Erythroblast (primary cell): Measurements from ENCODE around the gene CTNNA3.
"Not testable (repeated sequence)": the region's sequence is repeated elsewhere in the genome, so short reads cannot be mapped to it uniquely, and the experiment has no call there.

Experiments used
- DNase-seq, 2 experiments: peaks; one replicate each; lab custom pipeline; 2025; lab: John Stamatoyannopoulos, UW
- GATA1 ChIP-seq: IDR thresholded peaks from 2 replicates; pipeline ENCODE4 v1.6.1; 2011; ENCODE audit warnings: low read depth, mild to moderate bottlenecking, control low read depth, low read length, moderate library complexity
- POLR2A ChIP-seq: IDR thresholded peaks from 2 replicates; pipeline ENCODE4 v1.6.1; 2011; ENCODE audit warnings: mild to moderate bottlenecking, low read length

CTNNA3 gene

DNA sequence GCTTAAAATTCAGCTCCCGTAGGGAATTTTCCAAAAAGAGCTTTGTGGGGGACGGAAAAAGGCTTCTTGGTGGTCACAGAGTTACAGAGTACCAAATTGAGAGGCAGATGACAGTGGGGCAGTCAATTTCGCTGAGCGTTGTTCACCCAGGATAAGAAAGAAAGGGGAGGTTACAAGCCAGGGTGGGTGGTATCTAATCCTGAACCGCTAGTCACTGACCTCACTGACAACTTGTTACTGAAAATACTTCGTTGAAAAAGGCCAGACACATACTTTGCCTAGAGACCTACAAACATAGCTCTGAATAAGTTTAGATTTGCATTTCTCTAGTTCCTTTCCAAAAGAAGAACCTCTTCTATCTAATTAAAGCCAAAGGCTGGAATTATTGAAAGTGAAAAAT is at the start of gene CTNNA3:
CTNNA3 (minus strand) TSS at position 167 of the 400 bp plus-strand sequence.
- TF ChIP-seq GATA1 = no peak
- DNase-seq = no peak

DNA sequence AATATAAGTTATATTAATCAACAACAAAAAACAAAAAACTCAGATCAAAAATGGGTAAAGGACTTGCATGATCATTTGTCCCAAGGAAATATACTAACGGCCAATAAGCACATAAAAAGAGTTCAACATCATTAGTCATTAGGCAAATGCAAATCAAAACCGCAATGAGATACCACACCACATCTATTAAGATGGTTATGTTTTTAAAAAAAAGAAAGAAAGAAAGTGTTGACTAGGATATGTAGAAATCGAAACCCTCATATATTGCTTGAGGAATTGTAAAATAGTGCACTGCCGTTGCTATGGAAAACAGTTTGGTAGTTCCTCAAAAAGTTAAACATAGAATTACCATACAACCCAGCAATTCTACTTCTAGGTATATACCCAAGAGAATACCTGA is 39.4 kb upstream of the CTNNA3 start:
- DNase-seq = no peak
- TF ChIP-seq POLR2A = no peak

GRCh38 chr10:67733511-67733910 is 37.5 kb upstream of the CTNNA3 start:
- TF ChIP-seq POLR2A (no peak), GATA1 (no peak)
- no peak for DNase-seq

DNA sequence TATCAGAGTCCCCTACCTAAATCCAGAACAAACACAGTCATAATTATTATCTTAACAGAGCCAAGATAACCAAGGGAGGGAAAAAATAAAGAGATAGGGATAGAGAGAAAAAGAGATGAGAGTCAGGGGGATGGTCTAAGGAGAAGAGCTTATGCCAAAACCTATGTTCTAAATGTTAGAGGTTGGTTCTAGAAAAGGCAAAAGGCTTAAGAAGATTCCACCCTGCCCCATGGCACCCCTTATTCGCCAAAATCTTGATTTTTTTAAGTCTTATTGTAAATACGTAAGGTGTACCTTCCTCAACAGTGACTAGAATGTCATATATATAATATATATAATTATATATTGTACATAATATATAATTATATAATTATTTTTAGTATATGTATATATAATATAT is 29.6 kb upstream of the CTNNA3 start:
- TF ChIP-seq POLR2A = no peak
- no peak for TF ChIP-seq GATA1
- no peak for DNase-seq

- DNase-seq = no peak
- TF ChIP-seq POLR2A = no peak
- no peak for TF ChIP-seq GATA1
Measured at GRCh38 chr10:67723601-67724000, 27.6 kb upstream of the CTNNA3 start.

DNA sequence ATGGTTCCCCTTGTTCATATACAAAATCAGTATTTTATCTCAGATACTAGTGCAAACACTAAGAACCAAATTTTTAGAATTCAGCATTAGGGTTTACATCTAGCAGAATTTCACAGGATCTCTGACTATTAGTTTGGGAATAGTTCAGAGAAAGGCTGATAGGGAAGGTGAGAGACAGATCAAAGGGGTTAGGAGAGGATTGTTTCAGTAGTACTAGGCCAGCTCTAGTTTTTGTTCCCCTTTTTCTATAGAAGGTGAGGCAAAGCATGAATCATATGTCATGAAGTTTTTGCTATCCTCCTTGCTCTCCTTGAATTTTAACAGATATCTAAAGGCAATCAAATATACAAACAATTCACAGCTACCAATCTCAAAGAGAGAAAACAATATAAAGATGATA is 26.1 kb upstream of the CTNNA3 start:
- DNase-seq = no peak
- TF ChIP-seq GATA1 (no peak), POLR2A (no peak)

GRCh38 chr10:67716455-67716854 is 20.5 kb upstream of the CTNNA3 start:
- not testable (repeated sequence) for DNase-seq

DNA sequence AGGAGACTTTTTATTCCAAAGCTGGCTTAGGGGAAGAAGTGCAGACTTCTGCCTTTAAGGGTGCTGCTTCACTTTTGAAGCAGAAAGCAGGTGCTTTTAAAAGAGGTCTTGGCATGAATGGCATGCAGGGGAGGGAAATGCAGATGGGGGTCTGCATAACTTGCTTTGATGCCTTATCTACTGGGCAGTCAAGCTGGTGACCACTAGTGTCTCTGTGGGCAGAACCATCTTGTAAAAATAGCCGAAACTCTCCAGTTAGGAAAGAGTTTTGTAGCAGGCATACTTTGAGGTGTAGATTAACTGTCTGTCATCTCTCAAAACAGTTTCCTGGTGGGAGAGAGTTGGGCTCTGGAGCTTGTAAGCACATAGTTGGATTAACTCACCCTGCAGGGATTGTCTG is 9.9 kb upstream of the CTNNA3 start:
- DNase-seq = no peak
- TF ChIP-seq GATA1 = no peak
- no peak for TF ChIP-seq POLR2A

- DNase-seq = not testable (repeated sequence)
Measured at GRCh38 chr10:67699613-67700270, 3.7 kb upstream of the CTNNA3 start.

DNA sequence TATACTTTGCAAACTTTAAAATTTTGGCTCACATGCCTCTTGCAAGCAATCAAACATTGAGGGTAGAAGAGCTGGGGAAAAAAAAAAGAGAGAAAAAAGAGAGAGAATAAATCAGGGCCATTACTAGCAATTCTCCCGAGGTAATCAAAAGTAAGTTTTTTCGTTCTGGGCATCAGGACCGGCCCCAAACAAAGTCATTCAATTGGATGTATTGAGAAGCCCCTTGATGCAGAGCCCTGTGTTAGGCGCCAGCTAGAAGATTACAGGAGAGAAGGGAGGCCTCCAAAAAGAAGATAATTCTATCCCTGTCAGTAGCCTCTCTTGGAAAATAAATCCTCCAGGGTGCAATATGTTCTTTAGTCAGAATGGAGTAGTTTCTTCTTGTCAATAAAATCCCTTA is 2.2 kb upstream of the CTNNA3 start:
- no peak for DNase-seq
- TF ChIP-seq POLR2A (no peak), GATA1 (no peak)

DNA sequence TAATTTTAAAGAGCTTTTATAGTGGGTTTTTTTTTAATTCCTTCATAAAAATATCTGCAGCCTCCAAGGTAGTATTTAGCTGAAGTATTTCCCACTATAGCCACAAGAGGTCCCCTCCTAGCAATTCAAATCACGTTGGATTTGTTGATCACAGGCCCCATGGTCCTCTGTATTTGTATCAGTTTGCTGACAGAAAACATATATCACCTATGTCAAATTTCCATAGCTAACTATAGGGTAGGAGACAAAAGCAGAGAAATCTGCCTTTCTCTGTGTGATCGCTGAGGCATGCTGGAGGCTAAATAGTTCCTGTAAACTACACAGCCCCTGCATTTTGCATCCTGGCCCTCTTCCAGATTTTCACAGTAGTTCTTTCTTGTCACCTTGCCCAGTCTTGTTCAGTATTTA is 1.7 kb upstream of the CTNNA3 start:
- DNase-seq = peak; percentile 34 to 52
- TF ChIP-seq POLR2A (no peak), GATA1 (no peak)

DNA sequence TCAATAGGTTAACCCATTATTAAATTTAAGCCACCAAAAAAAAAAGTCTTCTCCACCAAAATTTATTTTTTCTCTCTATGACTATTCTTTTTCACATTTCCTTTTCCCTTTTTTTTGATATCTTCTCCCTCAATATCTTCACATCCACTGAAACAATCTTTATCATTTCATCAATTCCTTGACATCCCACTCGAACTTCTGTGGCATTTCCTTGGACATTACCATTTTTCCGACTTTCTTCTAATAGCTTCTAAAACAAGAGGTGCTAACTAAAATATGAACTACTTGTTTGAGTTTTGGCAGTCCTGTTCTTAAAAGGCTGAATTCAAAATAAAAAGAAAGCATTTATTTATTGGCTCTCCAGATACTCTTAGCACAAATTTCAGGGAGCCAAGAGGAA is 684 bp upstream of the CTNNA3 start:
- DNase-seq = no peak
- no peak for TF ChIP-seq POLR2A
- no peak for TF ChIP-seq GATA1

DNA sequence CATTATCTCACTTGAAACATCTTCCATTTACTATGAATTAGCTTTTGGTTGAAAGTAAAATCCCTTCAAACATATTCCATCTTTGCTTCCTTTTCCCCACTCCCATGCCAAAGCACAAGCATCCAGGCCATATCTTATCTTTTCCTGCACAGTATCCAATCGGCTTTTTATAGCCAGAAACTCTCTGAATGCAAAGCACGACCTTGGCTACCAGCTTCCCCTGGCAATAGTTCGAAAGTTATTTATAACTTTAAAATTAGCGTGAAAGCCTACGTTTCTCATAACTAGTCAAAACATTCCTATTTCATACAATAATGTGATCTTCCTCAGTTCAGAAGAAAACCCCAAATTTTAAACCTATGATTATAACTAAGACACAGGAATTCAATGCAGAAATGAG is 440 bp downstream of the CTNNA3 start:
- no peak for DNase-seq
- TF ChIP-seq POLR2A (no peak), GATA1 (no peak)

DNA sequence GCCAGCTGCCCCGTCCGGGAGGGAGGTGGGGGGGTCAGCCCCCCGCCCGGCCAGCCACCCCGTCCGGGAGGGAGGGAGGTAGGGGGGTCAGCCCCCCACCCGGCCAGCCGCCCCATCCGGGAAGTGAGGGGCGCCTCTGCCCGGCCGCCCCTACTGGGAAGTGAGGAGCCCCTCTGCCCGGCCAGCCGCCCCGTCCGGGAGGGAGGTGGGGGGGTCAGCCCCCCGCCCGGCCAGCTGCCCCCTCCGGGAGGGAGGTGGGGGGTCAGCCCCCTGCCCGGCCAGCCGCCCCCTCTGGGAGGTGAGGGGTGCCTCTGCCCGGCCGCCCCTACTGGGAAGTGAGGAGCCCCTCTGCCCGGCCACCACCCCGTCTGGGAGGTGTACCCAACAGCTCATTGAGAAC is 4.1 kb downstream of the CTNNA3 start:
- not testable (repeated sequence) for DNase-seq

DNA sequence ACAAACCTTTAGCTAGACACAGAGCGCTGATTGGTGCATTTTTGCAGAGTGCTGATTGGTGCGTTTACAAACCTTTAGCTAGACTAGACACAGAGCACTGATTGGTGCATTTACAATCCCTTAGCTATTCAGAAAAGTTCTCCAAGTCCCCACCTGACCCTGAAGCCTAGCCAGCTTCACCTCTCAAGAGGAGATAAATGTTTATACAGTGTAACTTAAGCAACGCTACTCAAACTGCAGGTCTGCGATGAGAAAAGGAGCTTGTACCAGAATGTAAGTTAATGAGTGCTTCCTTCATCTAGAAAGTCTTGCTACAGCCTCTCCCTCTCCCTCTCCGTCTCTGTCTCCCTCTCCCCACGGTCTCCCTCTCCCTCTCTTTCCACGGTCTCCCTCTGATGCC is 5.5 kb downstream of the CTNNA3 start:
- DNase-seq = not testable (repeated sequence)

DNA sequence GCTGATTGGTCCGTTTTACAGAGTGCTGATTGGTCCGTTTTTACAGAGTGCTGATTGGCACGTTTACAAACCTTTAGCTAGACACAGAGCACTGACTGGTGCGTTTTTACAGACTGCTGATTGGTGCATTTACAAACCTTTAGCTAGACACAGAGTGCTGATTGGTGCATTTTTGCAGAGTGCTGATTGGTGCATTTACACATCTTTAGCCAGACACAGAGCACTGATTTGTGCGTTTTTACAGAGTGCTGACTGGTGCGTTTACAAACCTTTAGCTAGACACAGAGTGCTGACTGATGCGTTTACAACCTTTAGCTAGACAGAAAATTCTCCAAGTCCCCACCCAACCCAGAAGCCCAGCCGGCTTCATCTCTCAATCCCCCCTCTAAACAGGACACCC is 11.9 kb downstream of the CTNNA3 start:
- DNase-seq = not testable (repeated sequence)
